Measurements from ENCODE around the gene MAD1L1.

DNA sequence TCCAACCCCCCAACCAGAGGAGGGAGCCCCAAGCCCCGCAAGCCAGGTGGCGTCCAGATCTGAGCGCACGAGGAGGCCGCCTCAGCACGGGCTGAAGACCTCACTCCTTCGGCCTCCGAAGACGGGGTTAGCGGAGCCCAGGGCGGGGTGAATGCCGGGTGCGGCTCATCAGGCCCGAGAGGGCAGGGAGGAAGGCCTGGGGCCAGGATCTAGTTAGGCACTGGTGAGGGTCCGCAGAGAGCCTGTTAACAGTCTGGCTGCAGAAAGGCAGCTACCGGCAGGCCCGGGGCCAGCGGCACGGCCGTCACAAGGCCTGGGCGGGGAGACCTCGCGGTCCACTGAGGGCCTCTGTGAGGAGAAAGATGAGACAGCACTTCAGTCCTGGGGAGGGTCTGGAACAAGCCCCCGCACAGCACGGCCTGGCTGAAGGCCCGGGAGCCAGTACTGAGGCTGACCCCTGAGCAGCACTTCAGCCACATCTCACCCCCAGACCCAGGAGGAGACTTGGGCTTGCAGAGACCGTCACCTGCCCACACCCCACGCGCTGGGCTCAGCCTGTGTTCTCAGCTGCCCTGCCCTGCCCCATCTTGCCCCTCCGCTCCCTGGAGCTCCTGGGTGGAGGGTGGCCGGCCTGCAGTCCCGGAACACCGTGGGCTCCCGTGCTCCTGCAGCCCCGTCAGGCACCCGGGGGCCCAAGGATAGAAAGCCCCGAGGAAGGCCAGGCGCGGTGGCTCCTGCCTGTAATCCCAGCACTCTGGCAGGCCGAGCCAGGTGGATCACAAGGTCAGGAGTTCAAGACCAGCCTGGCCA is 369.4 kb downstream of the MAD1L1 start:
- TF ChIP-seq EZH2 (IDR thresholded peaks at IDR 0.05) (no peak), FOXP2 (optimal IDR thresholded peaks at IDR 0.05; ENCODE audit: control extremely low read depth, extremely low read length, insufficient read depth) (no peak), POLR2AphosphoS5 (IDR thresholded peaks at IDR 0.05; ENCODE audit: borderline replicate concordance, low read depth, low read length) (no peak)
